Gastrocnemius medialis (tissue), 4 donors: Measurements from ENCODE around the gene FOXN1.

ENCODE experiments used
- POLR2A ChIP-seq, 2 donors: fragments of 450-650 bp; IDR thresholded peaks; one replicate each; pipeline ENCODE4 v1.6.1; 2017; ENCODE audit warnings: antibody characterized with exemption in 2 of 2, mild to moderate bottlenecking in 2 of 2, moderate library complexity in 2 of 2
- TF ChIP-seq, protein P1 (sequence below), 5 experiments: fragments of 450-650 bp in 3 of 5; fragments of 200-600 bp in 2 of 5; sonication (generic) in 2 of 5; IDR thresholded peaks in 4 of 5; conservative IDR thresholded peaks in 1 of 5; 1 replicate in 4 of 5; 2 replicates in 1 of 5; pipeline ENCODE4 v1.5.1; 2016 to 2019; ENCODE audit warnings: antibody characterized with exemption in 5 of 5, mild to moderate bottlenecking in 3 of 5, moderate library complexity in 3 of 5

DNA sequence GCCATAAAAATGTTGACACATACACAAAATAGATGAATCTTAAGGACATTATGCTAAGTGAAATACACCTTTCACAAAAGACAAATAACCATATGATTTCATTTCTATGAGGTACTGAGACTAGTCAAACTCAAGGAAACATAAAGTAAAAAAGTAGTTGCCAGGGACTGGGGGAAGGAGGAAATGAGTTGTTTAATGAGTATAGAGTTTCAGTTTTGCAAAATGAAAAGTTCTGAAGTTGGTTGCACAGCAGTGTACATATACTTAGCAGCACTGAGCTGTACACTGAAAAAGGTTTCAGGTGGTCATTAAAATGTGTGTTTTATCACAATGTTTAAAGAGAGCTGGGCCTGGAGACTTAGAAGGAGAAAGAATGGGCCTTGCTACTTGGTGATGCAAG lies 37.4 kb upstream of the FOXN1 start:
- TF ChIP-seq, protein P1, sequence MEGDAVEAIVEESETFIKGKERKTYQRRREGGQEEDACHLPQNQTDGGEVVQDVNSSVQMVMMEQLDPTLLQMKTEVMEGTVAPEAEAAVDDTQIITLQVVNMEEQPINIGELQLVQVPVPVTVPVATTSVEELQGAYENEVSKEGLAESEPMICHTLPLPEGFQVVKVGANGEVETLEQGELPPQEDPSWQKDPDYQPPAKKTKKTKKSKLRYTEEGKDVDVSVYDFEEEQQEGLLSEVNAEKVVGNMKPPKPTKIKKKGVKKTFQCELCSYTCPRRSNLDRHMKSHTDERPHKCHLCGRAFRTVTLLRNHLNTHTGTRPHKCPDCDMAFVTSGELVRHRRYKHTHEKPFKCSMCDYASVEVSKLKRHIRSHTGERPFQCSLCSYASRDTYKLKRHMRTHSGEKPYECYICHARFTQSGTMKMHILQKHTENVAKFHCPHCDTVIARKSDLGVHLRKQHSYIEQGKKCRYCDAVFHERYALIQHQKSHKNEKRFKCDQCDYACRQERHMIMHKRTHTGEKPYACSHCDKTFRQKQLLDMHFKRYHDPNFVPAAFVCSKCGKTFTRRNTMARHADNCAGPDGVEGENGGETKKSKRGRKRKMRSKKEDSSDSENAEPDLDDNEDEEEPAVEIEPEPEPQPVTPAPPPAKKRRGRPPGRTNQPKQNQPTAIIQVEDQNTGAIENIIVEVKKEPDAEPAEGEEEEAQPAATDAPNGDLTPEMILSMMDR (IDR thresholded peaks at IDR 0.05 in 4 of 5, conservative IDR thresholded peaks at IDR 0.05 in 1 of 5): no peak
- TF ChIP-seq POLR2A (IDR thresholded peaks at IDR 0.05): no peak
